BJ (cell line): Measurements from ENCODE around the gene GAPT. TPM values are rescaled to one million over a fixed set of nuclear protein-coding genes. Genes with fewer than 3 reads are reported as not detected.

Experiments
- CTCF ChIA-PET: fragments of 350-600 bp; formaldehyde crosslinking; extraction: SDS; loops from one replicate; lab custom pipeline; 2021; ENCODE audit warnings: antibody characterized with exemption, inconsistent platforms; lab: Yijun Ruan, JAX
- POLR2A ChIA-PET: fragments of 300-600 bp; sonication (Branson Sonifier 250); formaldehyde crosslinking; extraction: SDS; loops from one replicate; lab custom pipeline; 2021; ENCODE audit warnings: antibody characterized with exemption; lab: Charles Lee
- DNase-seq: peaks from one replicate; pipeline ENCODE4 v3.0.0-alpha.2; 2011; ENCODE audit warnings: low read depth
- H3K27me3 ChIP-seq: 2 replicates; pipeline ENCODE4 v1.6.0; 2011; ENCODE audit warnings: low read length; ENCODE audit not compliant: control insufficient read depth, insufficient read depth
- H3K36me3 ChIP-seq: 2 replicates; pipeline ENCODE4 v1.5.1; 2011; ENCODE audit warnings: low read length; ENCODE audit not compliant: control insufficient read depth, insufficient read depth
- H3K4me3 ChIP-seq: 2 replicates; pipeline ENCODE4 v1.5.1; 2011; ENCODE audit warnings: low read depth, mild to moderate bottlenecking, control low read depth, low read length
- CTCF ChIP-seq: IDR thresholded peaks from 2 replicates; pipeline ENCODE4 v1.5.1; 2011; ENCODE audit warnings: low read depth, mild to moderate bottlenecking, control low read depth, inconsistent platforms, low read length, moderate library complexity; ENCODE audit not compliant: insufficient read depth
- polyA plus RNA-seq: library from polyadenylated mRNA; depleted of rRNA; stranded (reverse); fragments of >200 nt; gene quantifications from 2 replicates; pipeline ENCODE4 v1.2.3, GENCODE V29; 2011

The GAPT gene
- polyA plus RNA-seq, 1 experiment, result not detected

- ChIA-PET CTCF (no interaction called here), POLR2A (no interaction called here)
- TF ChIP-seq CTCF, result no peak
- Histone ChIP-seq H3K4me3 (no peak overlapping the region), H3K36me3 (peaks cover 7% of the 10 kb centered on the region), H3K27me3 (no peaks in the 10 kb centered on the region)
- DNase-seq, result no peak
These were observed 37.2 kb upstream of the GAPT start for GRCh38 chr5:58454025-58454424.

DNA sequence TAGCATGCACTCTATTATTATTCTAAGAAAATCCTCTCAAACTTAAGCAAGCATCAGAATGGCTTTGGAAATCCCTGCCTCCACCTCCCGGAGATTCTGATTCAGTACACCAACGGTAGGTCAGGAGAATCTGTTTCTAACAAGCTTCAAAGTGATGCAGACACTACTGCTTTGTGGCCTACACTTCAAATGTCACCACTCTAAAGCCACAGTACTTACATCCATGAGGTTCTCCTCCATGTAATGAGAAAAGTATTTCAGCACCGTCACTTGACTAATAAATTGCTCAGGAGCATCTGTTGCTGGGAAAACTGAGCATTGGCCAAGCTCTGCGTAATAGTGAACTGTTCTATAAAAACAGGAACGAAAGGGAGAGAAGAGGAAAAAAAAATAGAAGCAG is 36.2 kb upstream of the GAPT start:
- CTCF ChIA-PET, result interaction anchor here (0.9 to 1.5 kb wide), 3 partner anchors 567 to 1157 kb away, joined by 3 to 6 read pairs (median 4); no protein-coding TSS in a partner anchor
- POLR2A ChIA-PET, result interaction anchor here (0.6 to 0.8 kb wide), 2 partner anchors 272 to 675 kb away, joined by 3 to 4 read pairs; no protein-coding TSS in a partner anchor
- Histone ChIP-seq H3K4me3 (no peak overlapping the region), H3K36me3 (peaks cover 7% of the 10 kb centered on the region), H3K27me3 (no peaks in the 10 kb centered on the region)
- TF ChIP-seq CTCF, result no peak
- peak; percentile 68 for DNase-seq

DNA sequence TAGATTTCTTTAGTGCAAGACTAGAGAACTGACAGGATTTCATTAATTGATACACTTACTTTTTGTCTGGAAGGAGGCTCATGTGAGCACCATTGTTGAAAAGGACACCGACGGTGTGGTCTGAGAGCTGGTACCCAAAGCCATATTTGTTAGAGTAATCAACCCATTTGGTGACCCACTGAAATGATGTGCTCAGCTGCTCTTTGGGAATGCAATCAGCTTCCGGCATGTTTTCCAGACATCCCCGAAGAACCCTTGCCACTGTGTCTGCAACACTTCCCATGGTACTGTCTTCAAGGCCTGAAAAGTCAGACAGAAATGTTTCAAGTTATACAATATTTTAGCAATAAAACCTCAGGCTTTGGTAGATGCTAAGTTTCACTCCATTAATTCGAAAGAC is 35.8 kb upstream of the GAPT start:
- POLR2A ChIA-PET, result interaction anchor here (0.6 to 0.8 kb wide), 3 partner anchors 273 to 676 kb away, joined by 3 to 4 read pairs (median 3); no protein-coding TSS in a partner anchor
- H3K36me3 ChIP-seq, result peaks cover 7% of the 10 kb centered on the region

GRCh38 chr5:58456026-58456425 is 35.2 kb upstream of the GAPT start:
- peaks cover 7% of the 10 kb centered on the region for H3K36me3 ChIP-seq
- H3K4me3 ChIP-seq, result no peak overlapping the region
- ChIA-PET POLR2A (interaction anchor here (0.7 kb wide), 1 partner anchor 630 kb away, joined by 3 read pairs; no protein-coding TSS in a partner anchor), CTCF (interaction anchor here (0.8 to 1.5 kb wide), 4 partner anchors 568 to 1158 kb away, joined by 3 to 6 read pairs (median 4); no protein-coding TSS in a partner anchor)
- no peaks in the 10 kb centered on the region for H3K27me3 ChIP-seq
- no peak for DNase-seq
- TF ChIP-seq CTCF, result no peak

More for the DNA sequence above, 35.8 kb upstream of the GAPT start:
- Histone ChIP-seq H3K4me3 (no peak overlapping the region), H3K27me3 (no peaks in the 10 kb centered on the region)
- CTCF ChIA-PET, result interaction anchor here (0.8 to 1.5 kb wide), 4 partner anchors 568 to 1158 kb away, joined by 3 to 6 read pairs (median 4); no protein-coding TSS in a partner anchor
- no peak for TF ChIP-seq CTCF
- DNase-seq, result no peak

DNA sequence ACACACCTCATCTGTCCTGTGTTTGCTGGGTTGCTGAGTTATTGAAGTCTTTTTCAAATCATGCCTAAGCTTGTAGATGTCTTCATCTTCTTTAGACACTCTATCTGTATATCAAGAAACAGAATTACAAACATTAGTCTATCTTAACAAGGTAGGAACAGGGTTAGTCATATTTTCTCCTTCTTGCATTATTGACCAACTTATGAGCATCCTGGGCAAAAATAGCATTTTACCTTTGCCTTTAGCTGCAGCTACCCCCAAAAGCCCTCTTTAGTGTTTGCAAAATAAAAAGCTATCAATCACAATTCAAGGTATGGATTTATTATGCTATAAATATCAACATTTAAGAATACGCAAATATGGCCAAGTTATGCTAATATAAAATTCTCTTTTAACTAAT is 34.7 kb upstream of the GAPT start:
- no peak for DNase-seq
- peaks cover 7% of the 10 kb centered on the region for H3K36me3 ChIP-seq
- TF ChIP-seq CTCF, result no peak
- no peaks in the 10 kb centered on the region for H3K27me3 ChIP-seq
- CTCF ChIA-PET, result interaction anchor here (0.8 to 1.5 kb wide), 3 partner anchors 679 to 1159 kb away, joined by 3 to 6 read pairs (median 4); no protein-coding TSS in a partner anchor
- POLR2A ChIA-PET, result no interaction called here
- no peak overlapping the region for H3K4me3 ChIP-seq
